HG03064 (cell line): ENCODE data around the gene CENPN.

Source experiments
- ATAC-seq: cut with Tn5 transposase; IDR thresholded peaks from one replicate; pipeline ENCODE4 v1.9.1; 2021; ENCODE audit warnings: low read depth; ENCODE audit not compliant: unreplicated experiment

The CENPN gene

GRCh38 chr16:80990978-80991377 lies 16.0 kb upstream of the CENPN start:
- ATAC-seq, result no peak

GRCh38 chr16:80991792-80992430 lies 15.1 kb upstream of the CENPN start:
- no peak for ATAC-seq

GRCh38 chr16:80992676-80993293 lies 14.2 kb upstream of the CENPN start:
- no peak for ATAC-seq

- no peak for ATAC-seq
Measured at GRCh38 chr16:80993307-80993706, 13.7 kb upstream of the CENPN start.

GRCh38 chr16:80993834-80994233 lies 13.2 kb upstream of the CENPN start:
- ATAC-seq, result no peak

GRCh38 chr16:80994451-80994850 lies 12.6 kb upstream of the CENPN start:
- no peak for ATAC-seq

- ATAC-seq, result no peak
Measured at GRCh38 chr16:80996688-80997138, 10.3 kb upstream of the CENPN start.

GRCh38 chr16:80997139-80997798 lies 9.7 kb upstream of the CENPN start:
- ATAC-seq, result no peak

GRCh38 chr16:80997964-80998620 lies 8.9 kb upstream of the CENPN start:
- ATAC-seq, result no peak

GRCh38 chr16:81000873-81001272 lies 6.1 kb upstream of the CENPN start:
- ATAC-seq, result no peak

GRCh38 chr16:81001330-81001729 lies 5.7 kb upstream of the CENPN start:
- no peak for ATAC-seq

- ATAC-seq, result no peak
Measured at GRCh38 chr16:81003064-81003463, 4.0 kb upstream of the CENPN start.

- ATAC-seq, result no peak
Measured at GRCh38 chr16:81003610-81004460, 3.2 kb upstream of the CENPN start.

- no peak for ATAC-seq
Measured at GRCh38 chr16:81004646-81005353, 2.2 kb upstream of the CENPN start.

- ATAC-seq, result no peak
Measured at GRCh38 chr16:81005610-81006161, 1.3 kb upstream of the CENPN start.

- ATAC-seq, result peak; percentile 29
Measured at GRCh38 chr16:81006211-81006812, 702 bp upstream of the CENPN start.

- ATAC-seq, result no peak
Measured at GRCh38 chr16:81008505-81008789, 1.4 kb downstream of the CENPN start.

- no peak for ATAC-seq
Measured at GRCh38 chr16:81012974-81013373, 6.0 kb downstream of the CENPN start.

- ATAC-seq, result no peak
Measured at GRCh38 chr16:81014672-81015071, 7.7 kb downstream of the CENPN start.
